Activated CD4-positive, alpha-beta T cell treated with anti-CD3 and anti-CD28 coated beads, Interleukin-2, amount 50 U/mL, for 24 hours (primary cell): ENCODE measurements around the gene SCAF1.
A peak's percentile ranks its signal among the peaks of the same experiment; 100 is the strongest.

ENCODE experiments used
- DNase-seq, 2 donors: peaks; one replicate each; pipeline ENCODE4 v3.0.0-alpha.2; 2020; ENCODE audit warnings: low read depth in 1 of 2, low spot score in 1 of 2

Gene SCAF1, protein sequence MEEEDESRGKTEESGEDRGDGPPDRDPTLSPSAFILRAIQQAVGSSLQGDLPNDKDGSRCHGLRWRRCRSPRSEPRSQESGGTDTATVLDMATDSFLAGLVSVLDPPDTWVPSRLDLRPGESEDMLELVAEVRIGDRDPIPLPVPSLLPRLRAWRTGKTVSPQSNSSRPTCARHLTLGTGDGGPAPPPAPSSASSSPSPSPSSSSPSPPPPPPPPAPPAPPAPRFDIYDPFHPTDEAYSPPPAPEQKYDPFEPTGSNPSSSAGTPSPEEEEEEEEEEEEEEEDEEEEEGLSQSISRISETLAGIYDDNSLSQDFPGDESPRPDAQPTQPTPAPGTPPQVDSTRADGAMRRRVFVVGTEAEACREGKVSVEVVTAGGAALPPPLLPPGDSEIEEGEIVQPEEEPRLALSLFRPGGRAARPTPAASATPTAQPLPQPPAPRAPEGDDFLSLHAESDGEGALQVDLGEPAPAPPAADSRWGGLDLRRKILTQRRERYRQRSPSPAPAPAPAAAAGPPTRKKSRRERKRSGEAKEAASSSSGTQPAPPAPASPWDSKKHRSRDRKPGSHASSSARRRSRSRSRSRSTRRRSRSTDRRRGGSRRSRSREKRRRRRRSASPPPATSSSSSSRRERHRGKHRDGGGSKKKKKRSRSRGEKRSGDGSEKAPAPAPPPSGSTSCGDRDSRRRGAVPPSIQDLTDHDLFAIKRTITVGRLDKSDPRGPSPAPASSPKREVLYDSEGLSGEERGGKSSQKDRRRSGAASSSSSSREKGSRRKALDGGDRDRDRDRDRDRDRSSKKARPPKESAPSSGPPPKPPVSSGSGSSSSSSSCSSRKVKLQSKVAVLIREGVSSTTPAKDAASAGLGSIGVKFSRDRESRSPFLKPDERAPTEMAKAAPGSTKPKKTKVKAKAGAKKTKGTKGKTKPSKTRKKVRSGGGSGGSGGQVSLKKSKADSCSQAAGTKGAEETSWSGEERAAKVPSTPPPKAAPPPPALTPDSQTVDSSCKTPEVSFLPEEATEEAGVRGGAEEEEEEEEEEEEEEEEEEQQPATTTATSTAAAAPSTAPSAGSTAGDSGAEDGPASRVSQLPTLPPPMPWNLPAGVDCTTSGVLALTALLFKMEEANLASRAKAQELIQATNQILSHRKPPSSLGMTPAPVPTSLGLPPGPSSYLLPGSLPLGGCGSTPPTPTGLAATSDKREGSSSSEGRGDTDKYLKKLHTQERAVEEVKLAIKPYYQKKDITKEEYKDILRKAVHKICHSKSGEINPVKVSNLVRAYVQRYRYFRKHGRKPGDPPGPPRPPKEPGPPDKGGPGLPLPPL

DNA sequence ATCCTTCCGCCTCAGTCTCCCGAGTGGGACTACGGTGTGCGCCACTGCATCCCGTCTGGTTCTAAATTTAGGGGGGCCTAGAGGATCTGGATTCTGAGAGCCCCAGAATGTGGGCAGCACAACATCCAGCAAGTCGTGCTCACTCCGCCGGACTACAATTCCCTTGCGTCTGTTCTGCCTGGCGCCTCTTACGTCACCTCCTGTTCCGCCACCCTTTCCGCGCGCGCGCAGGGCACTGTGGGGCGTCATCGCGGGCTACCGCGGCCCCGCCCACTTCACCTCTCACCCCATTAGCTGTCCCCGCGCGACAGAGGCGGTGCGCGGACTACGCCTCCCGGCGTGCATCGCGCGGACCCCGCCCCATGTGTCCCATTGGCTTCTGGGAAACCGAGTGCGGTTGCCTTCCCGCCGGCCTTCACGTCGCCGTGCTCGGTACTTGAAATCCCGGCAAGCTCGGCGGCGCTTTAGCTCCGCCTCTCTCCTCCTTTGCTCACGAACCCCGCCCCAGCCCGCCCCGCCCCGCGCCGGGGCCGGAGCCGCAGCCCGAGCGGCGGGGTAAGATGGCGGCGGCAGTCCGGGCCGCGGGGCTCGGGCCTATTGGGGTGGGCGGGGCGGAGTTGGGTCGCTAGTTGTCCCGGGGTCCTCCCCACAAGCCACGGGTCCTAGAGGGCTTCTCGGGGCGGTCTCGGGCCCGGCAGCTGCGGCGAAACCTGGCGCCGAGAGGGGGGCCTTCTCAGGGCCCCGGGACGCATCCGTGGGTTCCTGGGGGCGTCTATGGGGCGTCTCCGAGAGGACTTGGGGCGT lies at the start of gene SCAF1:
SCAF1 (plus strand) TSS at position 522 of the 804 bp plus-strand sequence. CDS start 2,818 bp downstream, outside the sequence.
- peak; percentile 98 for DNase-seq

DNA sequence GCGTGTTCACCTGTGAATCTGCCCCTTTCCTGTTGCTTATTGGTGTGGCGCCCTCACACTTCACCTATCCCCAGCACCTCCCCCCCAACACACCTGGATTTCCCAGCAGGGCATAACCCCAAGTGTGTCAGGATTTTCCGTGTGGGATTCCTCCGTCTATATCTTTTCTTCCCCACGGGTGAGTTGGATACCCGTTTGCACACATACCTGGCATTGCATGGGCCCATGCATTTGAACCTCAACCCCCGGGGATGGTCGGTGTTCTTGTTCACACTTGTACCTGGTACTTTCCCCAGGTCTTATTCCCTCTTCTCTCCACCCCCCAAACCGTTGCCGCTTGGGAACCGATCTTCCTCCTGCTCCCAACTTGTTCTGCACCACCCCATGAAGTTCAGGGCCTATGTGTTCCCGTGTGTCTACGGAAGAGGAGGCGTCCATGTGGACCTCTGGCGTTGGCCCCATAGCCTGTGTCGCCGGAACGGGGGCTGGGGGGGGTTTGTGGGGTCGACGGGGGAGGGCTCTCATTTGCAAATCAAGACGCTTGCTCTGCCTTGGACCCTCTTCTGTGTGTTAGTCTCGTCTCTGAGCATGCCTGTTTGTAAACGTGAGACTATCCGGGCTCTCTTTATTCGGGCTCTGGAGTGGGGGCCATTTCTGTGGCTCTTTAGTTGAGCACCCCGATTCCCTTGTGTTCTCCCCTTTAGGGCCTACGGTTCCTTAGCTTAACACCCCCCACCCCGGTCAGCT lies 49.4 kb upstream of the SCAF1 start:
- no peak for DNase-seq

DNA sequence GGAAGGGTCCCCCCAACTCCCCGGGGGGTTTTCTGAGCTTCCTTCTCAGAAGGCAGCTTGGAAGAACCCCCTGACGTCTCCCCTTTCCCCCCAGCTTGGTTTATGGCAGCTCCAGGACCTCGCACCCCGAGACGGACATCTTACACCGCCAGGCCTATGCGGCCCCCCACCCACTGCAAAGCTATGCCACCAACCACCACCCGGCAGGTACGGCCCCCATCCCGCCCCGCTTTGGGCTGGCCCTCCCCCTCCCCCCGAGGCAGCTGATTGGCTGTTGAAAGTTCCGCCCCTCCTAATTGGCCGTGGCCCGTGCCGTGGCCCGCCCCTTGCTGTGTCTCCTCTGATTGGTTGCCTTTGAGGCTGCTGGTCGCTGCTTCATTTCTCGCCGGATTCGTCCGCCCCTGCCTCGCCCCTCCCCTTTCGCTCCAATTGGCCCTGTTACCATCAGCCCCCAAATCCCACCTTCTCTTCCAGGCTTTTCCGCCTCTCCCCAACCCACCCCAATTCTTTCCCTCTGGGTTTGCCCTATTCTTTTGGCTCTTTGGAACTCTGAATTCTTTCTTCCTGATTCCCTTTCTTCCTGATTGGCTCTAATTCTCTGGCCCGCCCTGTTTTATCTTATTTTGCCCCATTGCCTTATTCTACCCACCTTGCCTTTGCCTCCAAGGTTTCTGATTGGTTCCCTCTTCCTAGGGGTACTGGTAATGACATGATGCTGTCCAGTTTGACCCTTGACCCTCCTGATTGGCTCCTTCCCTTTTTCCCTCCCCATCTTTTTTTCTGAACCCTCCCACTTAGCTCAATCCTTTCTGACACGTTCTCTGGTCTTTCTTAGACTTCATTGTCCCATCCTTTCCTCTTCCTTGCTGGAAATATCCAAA lies 48.5 kb upstream of the SCAF1 start:
- DNase-seq = peak; percentile 78 to 88

- no peak for DNase-seq
These were observed 47.6 kb upstream of the SCAF1 start for GRCh38 chr19:49594157-49594992.

DNA sequence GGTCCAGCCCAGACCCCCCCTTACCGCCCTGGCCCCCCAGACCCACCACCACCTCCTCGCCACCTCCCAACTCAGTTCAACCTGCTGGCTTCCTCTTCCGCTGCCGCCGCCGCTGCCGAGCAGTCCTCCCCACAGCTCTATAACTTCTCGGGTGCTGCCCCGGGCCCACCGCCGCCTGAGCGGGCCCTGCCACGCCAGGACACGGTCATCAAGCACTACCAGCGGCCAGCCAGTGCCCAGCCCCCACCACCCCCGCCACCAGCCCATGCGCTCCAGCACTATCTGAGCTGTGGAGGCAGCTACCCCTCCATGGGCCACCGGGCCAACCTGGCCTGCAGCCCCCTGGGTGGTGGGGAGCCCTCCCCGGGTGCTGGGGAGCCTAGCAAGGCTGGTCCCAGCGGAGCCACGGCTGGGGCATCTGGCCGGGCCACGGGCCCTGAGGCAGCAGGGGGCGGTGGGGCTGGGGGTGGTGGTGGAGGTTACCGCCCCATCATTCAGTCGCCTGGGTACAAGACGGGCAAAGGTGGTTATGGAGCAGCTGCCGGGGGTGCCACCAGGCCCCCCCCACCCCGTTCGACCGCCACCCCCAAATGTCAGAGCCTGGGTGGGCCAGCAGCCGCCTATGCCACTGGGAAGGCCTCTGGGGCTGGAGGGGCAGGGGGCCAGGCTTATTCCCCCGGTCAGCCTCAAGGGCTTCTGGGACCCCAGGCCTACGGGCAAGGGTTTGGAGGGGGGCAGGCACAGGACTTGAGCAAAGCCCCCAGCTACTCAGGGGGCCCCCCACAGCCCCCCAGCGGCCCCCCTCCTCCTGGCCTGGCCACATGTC lies 46.8 kb upstream of the SCAF1 start:
- no peak for DNase-seq

DNA sequence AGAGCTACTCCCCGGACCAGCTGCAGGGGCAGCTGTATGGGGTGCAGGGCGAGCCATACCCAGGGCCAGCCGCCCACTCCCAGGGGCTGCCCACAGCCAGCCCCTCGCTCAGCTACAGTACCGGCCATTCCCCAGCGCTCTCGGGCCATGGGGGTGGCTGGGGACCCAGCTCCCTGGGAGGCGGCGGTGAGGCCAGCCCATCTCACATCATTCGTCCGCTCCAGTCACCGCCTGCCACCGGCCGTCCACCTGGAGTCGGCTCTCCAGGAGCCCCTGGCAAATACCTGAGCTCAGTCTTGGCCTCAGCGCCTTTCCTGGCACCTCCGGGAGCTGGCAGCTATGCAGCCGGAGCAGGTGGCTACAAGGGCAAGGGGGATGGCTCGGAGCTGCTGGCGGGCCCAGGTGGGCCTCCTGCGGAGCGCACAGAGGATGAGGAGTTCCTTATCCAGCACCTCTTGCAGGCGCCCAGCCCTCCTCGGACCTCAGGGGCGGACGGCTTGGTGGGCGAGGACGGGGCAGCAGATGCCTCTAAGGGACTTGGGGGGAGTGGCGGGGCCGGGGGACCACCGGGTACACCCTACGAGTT lies 46.1 kb upstream of the SCAF1 start:
- DNase-seq = no peak

DNA sequence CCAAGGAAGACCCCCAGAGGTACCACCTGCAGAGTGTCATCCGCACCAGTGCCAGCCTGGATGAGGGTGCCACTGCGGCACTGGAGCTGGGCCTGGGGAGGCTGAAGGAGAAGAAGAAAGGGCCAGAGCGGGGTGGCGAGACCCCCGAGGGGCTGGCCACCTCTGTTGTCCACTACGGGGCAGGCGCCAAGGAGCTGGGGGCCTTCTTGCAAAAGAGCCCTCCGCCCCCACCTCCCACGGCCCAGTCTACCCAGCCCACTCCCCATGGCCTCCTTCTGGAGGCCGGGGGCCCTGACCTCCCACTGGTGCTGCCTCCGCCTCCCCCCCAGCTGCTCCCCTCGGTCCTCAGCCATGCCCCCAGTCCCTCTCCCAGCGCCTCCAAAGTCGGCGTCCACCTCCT lies 45.6 kb upstream of the SCAF1 start:
- DNase-seq = no peak

DNA sequence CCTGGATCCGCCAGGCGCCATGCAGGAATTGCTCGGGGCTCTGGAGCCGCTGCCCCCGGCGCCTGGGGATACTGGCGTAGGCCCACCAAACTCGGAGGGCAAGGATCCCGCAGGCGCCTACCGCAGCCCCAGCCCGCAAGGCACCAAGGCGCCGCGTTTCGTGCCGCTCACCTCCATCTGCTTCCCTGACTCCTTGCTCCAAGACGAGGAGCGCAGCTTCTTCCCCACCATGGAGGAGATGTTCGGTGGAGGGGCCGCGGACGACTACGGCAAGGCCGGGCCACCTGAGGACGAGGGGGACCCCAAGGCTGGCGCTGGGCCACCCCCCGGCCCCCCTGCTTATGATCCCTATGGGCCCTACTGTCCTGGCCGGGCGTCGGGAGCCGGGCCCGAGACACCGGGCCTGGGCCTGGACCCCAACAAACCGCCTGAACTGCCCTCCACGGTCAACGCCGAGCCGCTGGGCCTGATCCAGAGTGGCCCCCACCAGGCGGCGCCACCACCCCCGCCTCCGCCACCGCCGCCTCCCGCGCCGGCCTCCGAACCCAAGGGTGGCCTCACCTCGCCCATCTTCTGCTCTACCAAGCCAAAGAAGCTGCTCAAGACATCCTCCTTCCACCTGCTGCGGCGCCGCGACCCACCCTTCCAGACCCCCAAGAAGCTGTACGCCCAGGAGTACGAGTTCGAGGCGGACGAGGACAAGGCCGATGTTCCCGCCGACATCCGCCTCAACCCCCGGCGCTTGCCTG lies 44.9 kb upstream of the SCAF1 start:
- no peak for DNase-seq

- DNase-seq = no peak
These were observed 44.4 kb upstream of the SCAF1 start for GRCh38 chr19:49597703-49597974.

DNA sequence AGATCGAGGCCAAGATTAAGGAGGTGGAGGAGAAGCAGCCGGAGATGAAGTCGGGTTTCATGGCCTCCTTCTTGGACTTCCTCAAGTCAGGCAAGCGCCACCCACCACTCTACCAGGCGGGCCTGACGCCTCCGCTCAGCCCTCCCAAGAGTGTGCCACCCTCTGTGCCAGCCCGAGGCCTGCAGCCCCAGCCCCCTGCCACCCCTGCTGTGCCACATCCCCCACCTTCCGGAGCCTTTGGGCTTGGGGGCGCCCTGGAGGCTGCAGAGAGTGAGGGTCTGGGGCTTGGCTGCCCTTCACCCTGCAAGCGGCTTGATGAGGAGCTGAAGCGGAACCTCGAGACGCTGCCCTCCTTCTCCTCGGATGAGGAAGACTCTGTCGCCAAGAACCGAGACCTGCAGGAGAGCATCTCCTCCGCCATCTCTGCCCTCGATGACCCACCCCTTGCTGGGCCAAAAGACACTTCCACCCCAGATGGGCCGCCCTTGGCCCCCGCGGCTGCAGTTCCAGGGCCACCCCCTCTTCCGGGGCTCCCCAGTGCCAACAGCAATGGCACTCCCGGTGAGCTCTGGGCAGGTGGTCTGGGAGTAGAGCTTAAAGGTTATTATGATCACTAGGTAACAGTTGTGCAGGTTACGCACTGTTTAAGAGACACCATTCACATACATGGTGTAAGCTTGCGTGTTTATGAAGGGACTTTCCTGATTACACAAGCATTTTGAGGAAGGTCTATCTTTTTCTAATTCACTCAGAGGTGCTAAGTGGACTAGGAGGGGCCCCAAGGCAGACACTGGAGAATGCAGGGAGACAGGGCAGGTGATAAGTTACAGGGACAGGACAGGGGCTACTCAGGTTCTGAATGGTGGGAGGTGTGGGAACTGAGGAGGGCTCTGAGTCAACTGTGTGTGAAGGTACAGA lies 42.4 kb upstream of the SCAF1 start:
- DNase-seq = no peak

GRCh38 chr19:49601482-49602038 lies 40.4 kb upstream of the SCAF1 start:
- DNase-seq = no peak

DNA sequence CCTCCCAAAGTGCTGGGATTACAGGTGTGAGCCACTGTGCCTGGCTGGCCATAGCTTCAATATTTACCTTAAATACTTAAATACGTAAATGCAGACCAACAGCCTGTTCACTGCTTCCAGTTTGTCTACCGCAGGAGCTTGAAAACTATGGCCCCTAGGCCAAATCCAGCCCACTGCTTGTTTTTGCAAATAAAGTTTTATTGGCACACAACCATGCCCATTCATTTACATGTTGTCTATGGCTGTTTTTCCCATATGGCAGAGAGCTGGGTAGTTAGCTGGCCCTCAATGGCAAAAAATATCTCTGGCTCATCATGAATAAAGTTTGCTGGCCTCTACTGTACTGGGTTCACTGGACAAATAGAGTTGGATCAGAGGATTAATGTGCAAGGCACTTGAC lies 39.2 kb upstream of the SCAF1 start:
- no peak for DNase-seq

GRCh38 chr19:49605605-49606004 lies 36.4 kb upstream of the SCAF1 start:
- DNase-seq = no peak

DNA sequence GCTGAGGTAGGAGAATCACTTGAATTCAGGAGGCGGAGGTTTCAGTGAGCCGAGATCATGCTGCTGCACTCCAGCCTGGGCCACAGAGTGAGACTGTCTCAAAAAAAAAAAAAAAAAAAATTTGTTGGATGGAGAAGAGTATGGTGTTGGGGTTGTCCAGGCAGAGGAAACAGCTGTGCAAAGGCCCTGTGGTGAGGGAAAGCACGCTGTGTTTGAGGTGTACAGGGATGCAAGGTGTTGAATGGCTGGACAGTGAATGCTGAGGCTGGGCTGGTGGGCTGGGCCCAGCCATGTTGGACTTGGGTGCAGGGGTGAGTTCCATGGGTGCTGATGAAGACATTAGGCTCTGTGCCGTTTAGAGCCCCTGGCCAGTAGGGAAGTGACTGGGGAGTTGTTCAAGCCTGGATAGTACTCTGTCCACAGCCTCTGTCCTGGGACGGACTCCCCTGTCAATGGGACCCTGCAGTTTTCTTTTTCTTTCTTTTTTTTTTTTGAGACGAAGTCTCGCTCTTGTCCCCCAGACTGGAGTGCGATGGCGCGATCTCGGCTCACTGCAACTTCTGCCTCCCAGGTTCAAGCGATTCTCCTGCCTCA lies 32.4 kb upstream of the SCAF1 start:
- DNase-seq = no peak
